ENCODE measurements around the gene SLC6A8. TPM values are rescaled to one million over a fixed set of nuclear protein-coding genes. Genes with fewer than 3 reads are reported as not detected.
"Not testable (repeated sequence)": the region's sequence is repeated elsewhere in the genome, so short reads cannot be mapped to it uniquely, and the experiment has no call there.

SLC6A8 gene
- total RNA-seq, 1 donor from 2014 or later = 13.0 TPM

DNA sequence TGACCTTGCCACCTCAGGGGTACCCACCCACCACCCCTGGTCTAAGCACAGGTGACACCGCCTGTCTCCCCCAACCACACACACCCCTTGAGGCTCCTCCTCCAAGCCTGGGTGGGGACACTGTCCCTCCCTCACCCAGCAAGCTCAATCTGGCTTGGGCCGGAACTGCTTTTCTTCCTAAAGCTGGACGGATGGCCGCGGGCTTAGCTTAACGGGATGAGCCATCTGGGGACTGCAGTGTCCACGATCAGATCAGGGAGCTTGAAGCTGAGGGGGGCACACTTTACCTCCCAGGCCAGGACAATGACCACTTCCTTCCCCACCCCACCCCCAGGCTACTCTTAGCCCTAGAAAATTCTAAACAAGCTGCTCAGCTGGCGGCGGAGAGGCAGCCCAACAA is 1.0 kb upstream of the SLC6A8 start:
- peaks cover 0 to 5% (median 2%) of the 10 kb centered on the region in 3 donors for H3K36me3 ChIP-seq (ENCODE audit: control insufficient read depth in 3 of 3, insufficient read depth in 3 of 3, low read length in 3 of 3)
- no peaks in the 10 kb centered on the region for H3K9me3 ChIP-seq (ENCODE audit: control insufficient read depth in 3 of 3, low read length in 3 of 3)
- peaks cover 0 to 3% (median 0%) of the 10 kb centered on the region in 3 donors for H3K27me3 ChIP-seq (ENCODE audit: control insufficient read depth in 3 of 3, insufficient read depth in 3 of 3, low read length in 3 of 3)
- no peak overlapping the region for H3K9ac ChIP-seq (ENCODE audit: low read depth in 1 of 3, low read length in 3 of 3)
- no peak overlapping the region for H3K27ac ChIP-seq (ENCODE audit: low read depth, low read length)
- peaks cover 9 to 20% (median 17%) of the 10 kb centered on the region in 3 donors for H3K4me1 ChIP-seq (ENCODE audit: control insufficient read depth in 3 of 3, insufficient read depth in 3 of 3, low read length in 3 of 3)
- no peak overlapping the region for H3K4me3 ChIP-seq (ENCODE audit: low read length in 3 of 3)

DNA sequence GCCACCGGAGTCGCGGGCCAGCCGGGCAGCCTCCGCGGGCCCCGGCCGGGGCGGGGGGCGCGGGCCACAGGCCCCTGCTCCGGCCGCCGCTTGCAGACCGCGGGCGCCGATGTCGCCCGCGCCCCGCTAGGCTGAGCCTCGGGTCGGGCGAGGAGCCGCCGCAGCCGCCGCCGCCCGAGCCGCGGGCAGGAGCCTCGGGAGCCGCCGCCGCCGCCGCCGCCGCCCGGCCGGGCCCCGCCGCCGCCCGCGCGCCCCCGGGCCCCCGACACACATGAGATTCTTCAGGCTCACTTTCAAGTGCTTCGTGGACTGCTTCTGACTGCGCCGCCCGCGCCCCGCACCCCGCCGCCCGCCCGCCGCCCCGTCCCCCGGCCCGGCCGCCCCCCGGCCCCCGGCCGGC is 345 bp downstream of the SLC6A8 start:
- H3K9me3 ChIP-seq (ENCODE audit: control insufficient read depth in 3 of 3, low read length in 3 of 3) = no peaks in the 10 kb centered on the region
- peaks cover 9 to 31% (median 30%) of the 10 kb centered on the region in 3 donors for H3K4me1 ChIP-seq (ENCODE audit: control insufficient read depth in 3 of 3, insufficient read depth in 3 of 3, low read length in 3 of 3)
- H3K36me3 ChIP-seq (ENCODE audit: control insufficient read depth in 3 of 3, insufficient read depth in 3 of 3, low read length in 3 of 3) = peaks cover 0 to 5% (median 2%) of the 10 kb centered on the region in 3 donors
- no peak overlapping the region for H3K4me3 ChIP-seq (ENCODE audit: low read length in 3 of 3)
- H3K27ac ChIP-seq (ENCODE audit: low read depth, low read length) = no peak overlapping the region
- no peak overlapping the region for H3K9ac ChIP-seq (ENCODE audit: low read depth in 1 of 3, low read length in 3 of 3)
- H3K27me3 ChIP-seq (ENCODE audit: control insufficient read depth in 3 of 3, insufficient read depth in 3 of 3, low read length in 3 of 3) = peaks cover 0 to 3% (median 0%) of the 10 kb centered on the region in 3 donors

DNA sequence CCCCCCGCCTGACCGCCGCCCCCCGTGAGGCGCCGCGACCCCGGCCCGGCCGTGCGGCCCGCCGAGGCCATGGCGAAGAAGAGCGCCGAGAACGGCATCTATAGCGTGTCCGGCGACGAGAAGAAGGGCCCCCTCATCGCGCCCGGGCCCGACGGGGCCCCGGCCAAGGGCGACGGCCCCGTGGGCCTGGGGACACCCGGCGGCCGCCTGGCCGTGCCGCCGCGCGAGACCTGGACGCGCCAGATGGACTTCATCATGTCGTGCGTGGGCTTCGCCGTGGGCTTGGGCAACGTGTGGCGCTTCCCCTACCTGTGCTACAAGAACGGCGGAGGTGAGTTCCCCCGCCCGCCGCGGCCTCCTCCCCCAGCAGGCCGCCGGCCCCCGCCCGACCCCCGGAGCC is 780 bp downstream of the SLC6A8 start:
- Histone ChIP-seq H3K4me1 (ENCODE audit: control insufficient read depth in 3 of 3, insufficient read depth in 3 of 3, low read length in 3 of 3) (peaks cover 9 to 34% (median 32%) of the 10 kb centered on the region in 3 donors), H3K9me3 (ENCODE audit: control insufficient read depth in 3 of 3, low read length in 3 of 3) (no peaks in the 10 kb centered on the region), H3K27ac (ENCODE audit: low read depth, low read length) (peak overlapping the region; percentile 44), H3K27me3 (ENCODE audit: control insufficient read depth in 3 of 3, insufficient read depth in 3 of 3, low read length in 3 of 3) (peaks cover 0 to 3% (median 0%) of the 10 kb centered on the region in 3 donors), H3K4me3 (ENCODE audit: low read length in 3 of 3) (peak overlapping the region in 2 of 3 donors; percentile 54 to 56), H3K9ac (ENCODE audit: low read depth in 1 of 3, low read length in 3 of 3) (peak overlapping the region in 2 of 3 donors; percentile 59 to 81), H3K36me3 (ENCODE audit: control insufficient read depth in 3 of 3, insufficient read depth in 3 of 3, low read length in 3 of 3) (peaks cover 2 to 5% (median 3%) of the 10 kb centered on the region in 3 donors)

DNA sequence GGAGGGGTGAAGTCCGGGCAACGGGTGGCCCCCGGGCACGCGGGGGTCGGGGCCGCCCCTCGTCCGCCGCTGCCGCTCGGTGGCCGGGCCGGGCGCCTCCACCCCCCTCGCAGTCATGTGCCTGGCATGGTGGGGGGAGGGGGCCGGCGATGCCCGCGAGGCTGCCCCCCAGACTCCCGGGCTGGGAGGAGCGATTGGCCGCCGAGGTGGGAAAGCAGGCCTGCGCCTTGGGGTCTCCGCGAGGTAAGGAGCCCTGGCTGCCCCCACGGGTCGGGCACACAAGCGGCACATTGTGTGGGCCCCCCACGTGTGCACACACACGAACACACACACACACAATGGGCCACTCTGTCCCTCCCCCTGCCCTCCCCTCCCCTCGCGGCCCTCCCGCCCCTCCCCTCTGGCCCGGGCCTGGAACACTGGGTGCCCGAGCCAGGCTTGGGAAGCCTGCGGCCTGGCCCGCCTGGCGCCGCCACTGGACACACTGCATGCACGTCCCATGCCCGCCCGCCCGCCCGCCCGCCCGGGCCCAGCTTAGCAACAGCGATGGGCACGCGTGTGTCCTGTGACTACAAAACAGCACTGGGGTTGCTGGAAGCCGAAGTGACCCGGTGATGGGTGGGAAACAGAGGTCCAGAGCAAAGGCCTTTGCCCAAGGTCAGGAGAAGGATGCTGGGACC is 1.3 kb downstream of the SLC6A8 start:
- Histone ChIP-seq H3K36me3 (ENCODE audit: control insufficient read depth in 3 of 3, insufficient read depth in 3 of 3, low read length in 3 of 3) (peaks cover 2 to 5% (median 5%) of the 10 kb centered on the region in 3 donors), H3K9ac (ENCODE audit: low read depth in 1 of 3, low read length in 3 of 3) (peak overlapping the region; percentile 68 to 85 (median 70)), H3K27ac (ENCODE audit: low read depth, low read length) (peak overlapping the region; percentile 70), H3K27me3 (ENCODE audit: control insufficient read depth in 3 of 3, insufficient read depth in 3 of 3, low read length in 3 of 3) (peaks cover 0 to 3% (median 0%) of the 10 kb centered on the region in 3 donors), H3K4me3 (ENCODE audit: low read length in 3 of 3) (peak overlapping the region; percentile 67), H3K4me1 (ENCODE audit: control insufficient read depth in 3 of 3, insufficient read depth in 3 of 3, low read length in 3 of 3) (peaks cover 10 to 38% (median 36%) of the 10 kb centered on the region in 3 donors), H3K9me3 (ENCODE audit: control insufficient read depth in 3 of 3, low read length in 3 of 3) (no peaks in the 10 kb centered on the region)

DNA sequence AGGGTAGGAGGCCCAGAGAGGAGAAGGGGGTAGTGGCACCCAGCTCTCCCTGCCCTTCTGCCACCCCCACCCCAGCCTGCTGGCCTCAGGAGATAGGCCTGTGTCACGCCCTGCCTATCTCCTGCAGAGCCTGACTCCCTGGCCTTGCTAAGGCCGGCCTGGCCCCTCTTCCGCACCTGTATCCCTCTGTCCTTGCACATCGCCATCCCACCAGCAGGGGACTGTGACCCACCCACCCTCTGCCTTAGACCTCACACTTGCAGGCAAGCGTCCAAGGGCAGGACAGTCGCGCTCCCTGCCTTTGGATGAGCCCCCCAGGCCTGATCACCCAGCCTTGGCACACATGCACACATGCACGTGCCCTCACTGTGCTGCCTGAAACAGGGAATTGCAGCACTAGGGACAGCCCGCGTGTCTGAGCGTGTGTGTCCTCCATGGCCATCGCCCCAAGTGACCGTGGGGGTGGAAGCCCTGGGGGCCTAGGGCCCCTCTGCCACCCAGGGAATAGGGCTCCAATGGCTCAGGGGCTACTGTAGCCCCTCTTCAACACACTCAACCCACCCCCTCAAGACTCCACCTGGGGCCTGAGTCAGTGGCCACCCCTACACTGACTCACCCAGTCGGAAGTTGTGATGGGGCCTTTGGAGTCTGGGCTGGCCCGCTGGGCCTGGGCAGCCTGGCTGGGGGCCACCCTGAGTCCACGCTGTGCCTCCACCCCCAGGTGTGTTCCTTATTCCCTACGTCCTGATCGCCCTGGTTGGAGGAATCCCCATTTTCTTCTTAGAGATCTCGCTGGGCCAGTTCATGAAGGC is 2.1 kb downstream of the SLC6A8 start:
- Histone ChIP-seq H3K4me3 (ENCODE audit: low read length in 3 of 3) (peak overlapping the region; percentile 67), H3K27me3 (ENCODE audit: control insufficient read depth in 3 of 3, insufficient read depth in 3 of 3, low read length in 3 of 3) (peaks cover 0 to 3% (median 0%) of the 10 kb centered on the region in 3 donors), H3K4me1 (ENCODE audit: control insufficient read depth in 3 of 3, insufficient read depth in 3 of 3, low read length in 3 of 3) (peaks cover 12 to 43% (median 41%) of the 10 kb centered on the region in 3 donors), H3K9ac (ENCODE audit: low read depth in 1 of 3, low read length in 3 of 3) (peak overlapping the region; percentile 68 to 85 (median 70)), H3K36me3 (ENCODE audit: control insufficient read depth in 3 of 3, insufficient read depth in 3 of 3, low read length in 3 of 3) (peaks cover 2 to 8% (median 8%) of the 10 kb centered on the region in 3 donors), H3K27ac (ENCODE audit: low read depth, low read length) (peak overlapping the region; percentile 70), H3K9me3 (ENCODE audit: control insufficient read depth in 3 of 3, low read length in 3 of 3) (no peaks in the 10 kb centered on the region)

DNA sequence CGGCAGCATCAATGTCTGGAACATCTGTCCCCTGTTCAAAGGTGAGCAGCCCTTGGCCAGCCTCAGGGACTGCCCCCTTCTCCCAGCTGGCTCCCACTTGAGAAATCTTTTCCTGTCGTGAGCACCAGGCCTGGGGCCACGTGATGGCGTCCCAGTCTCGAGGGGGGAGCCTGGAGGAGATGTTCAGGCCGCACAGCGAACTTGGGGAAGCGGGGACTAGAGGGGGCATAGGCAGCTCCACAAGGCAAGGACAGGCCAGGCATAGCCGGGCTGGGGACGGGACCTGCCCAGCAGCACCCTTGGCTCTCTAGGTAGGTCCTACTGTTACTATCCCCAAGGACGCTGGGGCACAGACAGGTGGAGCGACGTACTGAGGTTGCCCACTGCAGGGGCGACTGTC is 2.7 kb downstream of the SLC6A8 start:
- peak overlapping the region in 2 of 3 donors; percentile 67 for H3K4me3 ChIP-seq (ENCODE audit: low read length in 3 of 3)
- peak overlapping the region in 2 of 3 donors; percentile 70 to 85 for H3K9ac ChIP-seq (ENCODE audit: low read depth in 1 of 3, low read length in 3 of 3)
- H3K4me1 ChIP-seq (ENCODE audit: control insufficient read depth in 3 of 3, insufficient read depth in 3 of 3, low read length in 3 of 3) = peaks cover 12 to 48% (median 44%) of the 10 kb centered on the region in 3 donors
- no peaks in the 10 kb centered on the region for H3K9me3 ChIP-seq (ENCODE audit: control insufficient read depth in 3 of 3, low read length in 3 of 3)
- peaks cover 0 to under 1% (median 0%) of the 10 kb centered on the region in 3 donors for H3K27me3 ChIP-seq (ENCODE audit: control insufficient read depth in 3 of 3, insufficient read depth in 3 of 3, low read length in 3 of 3)
- peaks cover 2 to 10% (median 8%) of the 10 kb centered on the region in 3 donors for H3K36me3 ChIP-seq (ENCODE audit: control insufficient read depth in 3 of 3, insufficient read depth in 3 of 3, low read length in 3 of 3)
- H3K27ac ChIP-seq (ENCODE audit: low read depth, low read length) = peak overlapping the region; percentile 70

DNA sequence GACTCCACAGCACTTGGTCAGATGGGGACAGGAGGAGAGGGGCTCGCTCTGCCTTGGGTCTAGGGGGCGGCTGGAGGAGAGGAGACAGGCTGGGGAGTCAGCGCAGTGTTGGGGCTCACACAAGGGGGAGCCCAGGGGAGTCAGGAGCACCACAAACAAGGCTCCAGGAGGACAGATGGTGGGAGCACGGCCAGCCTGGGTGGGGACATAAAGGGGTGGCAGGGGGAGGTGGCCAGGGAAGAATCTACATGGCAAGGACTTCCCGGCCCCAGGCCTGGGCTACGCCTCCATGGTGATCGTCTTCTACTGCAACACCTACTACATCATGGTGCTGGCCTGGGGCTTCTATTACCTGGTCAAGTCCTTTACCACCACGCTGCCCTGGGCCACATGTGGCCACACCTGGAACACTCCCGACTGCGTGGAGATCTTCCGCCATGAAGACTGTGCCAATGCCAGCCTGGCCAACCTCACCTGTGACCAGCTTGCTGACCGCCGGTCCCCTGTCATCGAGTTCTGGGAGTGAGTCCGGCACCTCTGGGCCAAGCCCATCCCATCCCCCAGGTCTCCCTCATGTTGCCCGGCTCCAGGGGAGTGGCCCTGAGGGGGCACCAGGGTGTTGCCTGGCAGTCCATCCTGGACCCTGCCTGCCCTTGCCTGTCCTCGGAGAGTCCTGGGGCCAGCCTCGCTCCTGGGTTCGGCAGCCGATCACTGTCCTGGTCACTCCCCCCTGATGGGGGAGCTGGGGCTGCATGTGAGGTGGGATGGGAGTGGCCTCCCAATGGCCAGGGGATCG is 3.5 kb downstream of the SLC6A8 start:
- H3K27ac ChIP-seq (ENCODE audit: low read depth, low read length); H3K9me3 ChIP-seq (ENCODE audit: control insufficient read depth in 3 of 3, low read length in 3 of 3); H3K27me3 ChIP-seq (ENCODE audit: control insufficient read depth in 3 of 3, insufficient read depth in 3 of 3, low read length in 3 of 3): not testable (repeated sequence)
- H3K9ac ChIP-seq (ENCODE audit: low read depth in 1 of 3, low read length in 3 of 3) = peak overlapping the region in 1 of 3 donors; percentile 85
- peak overlapping the region in 1 of 3 donors; percentile 27 for H3K4me3 ChIP-seq (ENCODE audit: low read length in 3 of 3)
- peaks cover 16 to 56% (median 51%) of the 10 kb centered on the region in 3 donors for H3K4me1 ChIP-seq (ENCODE audit: control insufficient read depth in 3 of 3, insufficient read depth in 3 of 3, low read length in 3 of 3)
- peaks cover 4 to 13% (median 8%) of the 10 kb centered on the region in 3 donors for H3K36me3 ChIP-seq (ENCODE audit: control insufficient read depth in 3 of 3, insufficient read depth in 3 of 3, low read length in 3 of 3)

DNA sequence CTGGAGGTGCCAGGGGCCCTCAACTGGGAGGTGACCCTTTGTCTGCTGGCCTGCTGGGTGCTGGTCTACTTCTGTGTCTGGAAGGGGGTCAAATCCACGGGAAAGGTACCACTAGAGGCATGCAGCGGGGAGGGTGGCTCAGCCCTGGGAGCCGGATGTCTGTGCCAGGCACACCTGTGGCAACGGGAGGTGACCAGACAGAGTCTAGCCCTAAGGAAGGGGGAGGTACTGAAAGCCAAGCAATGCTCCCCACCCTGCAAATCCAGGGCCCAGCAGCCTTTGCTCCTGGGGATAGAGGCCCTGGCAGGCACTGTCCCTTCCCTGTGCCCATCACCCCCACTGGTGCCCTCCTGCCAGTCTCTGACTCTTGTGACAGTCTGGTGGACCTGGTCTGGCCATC is 4.3 kb downstream of the SLC6A8 start:
- Histone ChIP-seq H3K4me1 (ENCODE audit: control insufficient read depth in 3 of 3, insufficient read depth in 3 of 3, low read length in 3 of 3) (peaks cover 17 to 63% (median 56%) of the 10 kb centered on the region in 3 donors), H3K36me3 (ENCODE audit: control insufficient read depth in 3 of 3, insufficient read depth in 3 of 3, low read length in 3 of 3) (peaks cover 4 to 13% (median 8%) of the 10 kb centered on the region in 3 donors), H3K27ac (ENCODE audit: low read depth, low read length) (no peak overlapping the region), H3K9me3 (ENCODE audit: control insufficient read depth in 3 of 3, low read length in 3 of 3) (no peaks in the 10 kb centered on the region), H3K4me3 (ENCODE audit: low read length in 3 of 3) (no peak overlapping the region), H3K9ac (ENCODE audit: low read depth in 1 of 3, low read length in 3 of 3) (peak overlapping the region in 1 of 3 donors; percentile 60), H3K27me3 (ENCODE audit: control insufficient read depth in 3 of 3, insufficient read depth in 3 of 3, low read length in 3 of 3) (no peaks in the 10 kb centered on the region)

DNA sequence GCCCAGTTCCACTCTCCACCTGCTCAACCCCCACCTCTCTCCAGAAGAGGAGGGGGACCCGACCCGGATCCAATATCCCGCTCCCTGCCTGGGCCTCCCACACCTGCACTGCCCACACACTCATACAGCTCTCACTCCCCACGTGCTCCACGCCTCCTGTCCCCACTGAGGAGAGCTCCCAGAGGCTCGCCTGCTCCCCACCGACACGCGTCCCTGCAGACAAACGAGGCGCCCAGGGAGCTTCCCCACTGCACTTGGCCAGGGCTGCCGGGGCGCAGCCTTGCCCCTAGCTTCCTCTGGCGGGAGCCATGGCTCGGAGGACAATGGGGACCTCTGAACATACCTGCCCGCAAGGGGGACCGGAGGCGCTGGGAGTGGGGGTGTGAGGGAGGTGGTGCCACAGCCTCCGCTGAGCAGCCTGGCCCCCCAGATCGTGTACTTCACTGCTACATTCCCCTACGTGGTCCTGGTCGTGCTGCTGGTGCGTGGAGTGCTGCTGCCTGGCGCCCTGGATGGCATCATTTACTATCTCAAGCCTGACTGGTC is 5.0 kb downstream of the SLC6A8 start:
- Histone ChIP-seq H3K4me3 (ENCODE audit: low read length in 3 of 3) (no peak overlapping the region), H3K27ac (ENCODE audit: low read depth, low read length) (no peak overlapping the region), H3K4me1 (ENCODE audit: control insufficient read depth in 3 of 3, insufficient read depth in 3 of 3, low read length in 3 of 3) (peaks cover 17 to 70% (median 56%) of the 10 kb centered on the region in 3 donors), H3K36me3 (ENCODE audit: control insufficient read depth in 3 of 3, insufficient read depth in 3 of 3, low read length in 3 of 3) (peaks cover 4 to 13% (median 8%) of the 10 kb centered on the region in 3 donors), H3K9ac (ENCODE audit: low read depth in 1 of 3, low read length in 3 of 3) (peak overlapping the region in 1 of 3 donors; percentile 40), H3K27me3 (ENCODE audit: control insufficient read depth in 3 of 3, insufficient read depth in 3 of 3, low read length in 3 of 3) (no peaks in the 10 kb centered on the region), H3K9me3 (ENCODE audit: control insufficient read depth in 3 of 3, low read length in 3 of 3) (no peaks in the 10 kb centered on the region)

Data from skeletal muscle tissue (tissue), 4 donors.